ENCODE measurements around the gene PIK3CA.

The PIK3CA gene

DNA sequence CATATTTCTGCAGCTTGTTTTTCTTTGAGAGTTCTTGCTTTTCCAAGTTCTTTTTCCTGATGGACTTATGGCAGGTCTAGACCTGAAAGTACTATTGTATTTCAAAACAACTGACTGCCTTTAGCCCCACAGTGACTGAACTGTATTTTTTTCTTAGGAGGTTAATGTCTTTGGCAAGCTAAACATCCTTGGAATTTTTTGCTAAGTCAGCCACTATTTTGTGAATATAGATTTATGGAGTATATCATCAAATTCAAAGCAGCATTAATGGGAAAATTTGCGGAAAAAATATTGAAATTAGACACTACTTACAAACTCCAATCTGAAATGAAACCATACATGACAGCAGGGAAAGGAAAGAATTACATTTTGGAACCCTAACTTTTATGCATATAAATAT is 8.6 kb downstream of the PIK3CA start:
- H3K27ac ChIP-seq (ENCODE audit: poor library complexity, severe bottlenecking) = no peak overlapping the region
- H3K4me3 ChIP-seq (ENCODE audit: severe bottlenecking) = no peak overlapping the region
- TF ChIP-seq, protein P1, sequence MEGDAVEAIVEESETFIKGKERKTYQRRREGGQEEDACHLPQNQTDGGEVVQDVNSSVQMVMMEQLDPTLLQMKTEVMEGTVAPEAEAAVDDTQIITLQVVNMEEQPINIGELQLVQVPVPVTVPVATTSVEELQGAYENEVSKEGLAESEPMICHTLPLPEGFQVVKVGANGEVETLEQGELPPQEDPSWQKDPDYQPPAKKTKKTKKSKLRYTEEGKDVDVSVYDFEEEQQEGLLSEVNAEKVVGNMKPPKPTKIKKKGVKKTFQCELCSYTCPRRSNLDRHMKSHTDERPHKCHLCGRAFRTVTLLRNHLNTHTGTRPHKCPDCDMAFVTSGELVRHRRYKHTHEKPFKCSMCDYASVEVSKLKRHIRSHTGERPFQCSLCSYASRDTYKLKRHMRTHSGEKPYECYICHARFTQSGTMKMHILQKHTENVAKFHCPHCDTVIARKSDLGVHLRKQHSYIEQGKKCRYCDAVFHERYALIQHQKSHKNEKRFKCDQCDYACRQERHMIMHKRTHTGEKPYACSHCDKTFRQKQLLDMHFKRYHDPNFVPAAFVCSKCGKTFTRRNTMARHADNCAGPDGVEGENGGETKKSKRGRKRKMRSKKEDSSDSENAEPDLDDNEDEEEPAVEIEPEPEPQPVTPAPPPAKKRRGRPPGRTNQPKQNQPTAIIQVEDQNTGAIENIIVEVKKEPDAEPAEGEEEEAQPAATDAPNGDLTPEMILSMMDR (IDR thresholded peaks at IDR 0.05; ENCODE audit: poor library complexity, severe bottlenecking) = no peak
- DNase-seq (ENCODE audit: low spot score) (no peak), ATAC-seq (ENCODE audit: low read depth) (peak; percentile 54; the same call in 2 of the 3 replicates)
- H3K4me1 ChIP-seq (ENCODE audit: insufficient read depth, poor library complexity, severe bottlenecking) = peaks cover 13% of the 10 kb centered on the region
- H3K27me3 ChIP-seq (ENCODE audit: insufficient read depth, poor library complexity, severe bottlenecking) = no peaks in the 10 kb centered on the region
- H3K36me3 ChIP-seq (ENCODE audit: low read depth) = no peaks in the 10 kb centered on the region
- no peaks in the 10 kb centered on the region for H3K9me3 ChIP-seq (ENCODE audit: severe bottlenecking)

- TF ChIP-seq, protein P1 (IDR thresholded peaks at IDR 0.05; ENCODE audit: poor library complexity, severe bottlenecking) = no peak
- Histone ChIP-seq H3K9me3 (ENCODE audit: severe bottlenecking) (no peaks in the 10 kb centered on the region), H3K27me3 (ENCODE audit: insufficient read depth, poor library complexity, severe bottlenecking) (no peaks in the 10 kb centered on the region), H3K27ac (ENCODE audit: poor library complexity, severe bottlenecking) (no peak overlapping the region), H3K36me3 (ENCODE audit: low read depth) (no peaks in the 10 kb centered on the region), H3K4me1 (ENCODE audit: insufficient read depth, poor library complexity, severe bottlenecking) (peaks cover 13% of the 10 kb centered on the region), H3K4me3 (ENCODE audit: severe bottlenecking) (no peak overlapping the region)
- DNase-seq (ENCODE audit: low spot score) (no peak), ATAC-seq (ENCODE audit: low read depth) (no peak)
Measured at GRCh38 chr3:179158336-179159039, 10.3 kb downstream of the PIK3CA start.

DNA sequence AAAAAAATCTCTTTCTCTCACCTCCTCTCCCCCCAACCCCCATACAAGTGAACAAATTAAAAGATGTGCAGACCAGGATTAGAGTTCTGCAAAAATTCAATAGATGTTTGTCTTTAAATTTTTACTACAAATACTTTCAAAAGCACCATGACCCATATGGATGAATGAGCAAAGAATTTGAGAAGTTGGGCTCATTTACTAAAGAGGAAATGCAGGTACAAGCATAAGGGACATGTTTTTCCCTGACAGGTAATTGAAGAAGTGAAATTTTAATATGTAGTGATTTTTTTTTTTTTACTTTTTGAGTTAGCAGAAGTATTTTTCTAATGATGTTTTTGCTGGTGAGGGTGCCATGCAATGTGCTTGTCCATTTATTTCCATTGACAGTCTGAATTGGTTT is 15.3 kb downstream of the PIK3CA start:
- no peaks in the 10 kb centered on the region for H3K9me3 ChIP-seq (ENCODE audit: severe bottlenecking)
- no peaks in the 10 kb centered on the region for H3K36me3 ChIP-seq (ENCODE audit: low read depth)
- peaks cover 4% of the 10 kb centered on the region for H3K4me1 ChIP-seq (ENCODE audit: insufficient read depth, poor library complexity, severe bottlenecking)
- H3K27ac ChIP-seq (ENCODE audit: poor library complexity, severe bottlenecking) = no peak overlapping the region
- no peaks in the 10 kb centered on the region for H3K27me3 ChIP-seq (ENCODE audit: insufficient read depth, poor library complexity, severe bottlenecking)
- TF ChIP-seq, protein P1 (IDR thresholded peaks at IDR 0.05; ENCODE audit: poor library complexity, severe bottlenecking) = no peak
- H3K4me3 ChIP-seq (ENCODE audit: severe bottlenecking) = no peak overlapping the region
- ATAC-seq (ENCODE audit: low read depth) (no peak), DNase-seq (ENCODE audit: low spot score) (no peak)

DNA sequence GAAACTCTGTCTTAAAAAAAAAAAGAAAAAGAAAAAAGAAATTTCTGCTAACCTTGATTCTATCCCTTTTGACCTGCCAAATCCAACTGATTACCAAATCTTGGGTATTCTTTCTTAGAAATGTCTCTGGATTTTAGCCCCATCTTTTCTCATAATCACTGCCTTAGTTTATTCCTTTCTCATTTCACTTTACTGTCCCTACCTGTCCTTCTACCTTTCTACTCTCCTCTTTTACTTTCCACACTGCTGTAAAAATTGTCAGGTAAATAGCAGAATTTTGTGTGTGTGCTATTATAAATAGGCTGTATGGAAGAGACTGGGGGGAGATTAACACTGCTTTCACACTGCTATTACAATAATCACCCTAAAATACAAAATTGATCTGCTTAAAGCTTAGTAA is 16.7 kb downstream of the PIK3CA start:
- no peaks in the 10 kb centered on the region for H3K9me3 ChIP-seq (ENCODE audit: severe bottlenecking)
- no peak for ATAC-seq (ENCODE audit: low read depth)
- DNase-seq (ENCODE audit: low spot score) = no peak
- H3K27me3 ChIP-seq (ENCODE audit: insufficient read depth, poor library complexity, severe bottlenecking) = no peaks in the 10 kb centered on the region
- H3K4me1 ChIP-seq (ENCODE audit: insufficient read depth, poor library complexity, severe bottlenecking) = no peaks in the 10 kb centered on the region
- H3K4me3 ChIP-seq (ENCODE audit: severe bottlenecking) = no peak overlapping the region
- no peak overlapping the region for H3K27ac ChIP-seq (ENCODE audit: poor library complexity, severe bottlenecking)
- no peaks in the 10 kb centered on the region for H3K36me3 ChIP-seq (ENCODE audit: low read depth)
- TF ChIP-seq, protein P1 (IDR thresholded peaks at IDR 0.05; ENCODE audit: poor library complexity, severe bottlenecking) = no peak

GRCh38 chr3:179166561-179167201 is 18.5 kb downstream of the PIK3CA start:
- no peaks in the 10 kb centered on the region for H3K9me3 ChIP-seq (ENCODE audit: severe bottlenecking)
- H3K27ac ChIP-seq (ENCODE audit: poor library complexity, severe bottlenecking) = no peak overlapping the region
- H3K4me1 ChIP-seq (ENCODE audit: insufficient read depth, poor library complexity, severe bottlenecking) = no peaks in the 10 kb centered on the region
- H3K27me3 ChIP-seq (ENCODE audit: insufficient read depth, poor library complexity, severe bottlenecking) = no peaks in the 10 kb centered on the region
- ATAC-seq (ENCODE audit: low read depth) (no peak), DNase-seq (ENCODE audit: low spot score) (no peak)
- H3K4me3 ChIP-seq (ENCODE audit: severe bottlenecking) = no peak overlapping the region
- TF ChIP-seq, protein P1 (IDR thresholded peaks at IDR 0.05; ENCODE audit: poor library complexity, severe bottlenecking) = no peak
- H3K36me3 ChIP-seq (ENCODE audit: low read depth) = no peaks in the 10 kb centered on the region

Measured in RWPE2 (cell line).